ENCODE measurements around the gene DHODH. TPM values are rescaled to one million over a fixed set of nuclear protein-coding genes. Genes with fewer than 3 reads are reported as not detected.

DHODH gene
- total and polyA plus RNA-seq, 2 of the 13 experiments (the other 11 are each of a cell fraction or from before 2014, with no cell fraction given): 10.7 to 16.4 TPM

DNA sequence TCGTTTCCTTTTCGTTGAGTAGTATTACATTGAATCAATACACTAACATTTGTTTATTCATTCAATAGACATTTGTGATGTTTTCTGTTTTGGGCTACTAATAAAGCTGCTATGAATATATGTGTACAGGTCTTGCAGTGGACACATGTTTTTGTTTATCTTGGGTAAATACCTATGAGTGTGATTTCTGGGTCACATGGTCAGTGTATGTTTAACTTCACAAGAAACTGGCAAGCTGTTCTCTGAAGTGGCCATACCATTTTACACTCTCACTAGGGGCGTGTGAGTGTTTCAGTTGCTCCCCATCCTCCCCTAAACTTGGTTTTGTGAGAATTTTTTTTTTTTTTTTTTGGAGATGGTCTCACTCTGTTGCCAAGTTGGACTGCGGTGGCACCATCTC, 43.3 kb upstream of the DHODH start (continued):
- TF ChIP-seq, protein P1, sequence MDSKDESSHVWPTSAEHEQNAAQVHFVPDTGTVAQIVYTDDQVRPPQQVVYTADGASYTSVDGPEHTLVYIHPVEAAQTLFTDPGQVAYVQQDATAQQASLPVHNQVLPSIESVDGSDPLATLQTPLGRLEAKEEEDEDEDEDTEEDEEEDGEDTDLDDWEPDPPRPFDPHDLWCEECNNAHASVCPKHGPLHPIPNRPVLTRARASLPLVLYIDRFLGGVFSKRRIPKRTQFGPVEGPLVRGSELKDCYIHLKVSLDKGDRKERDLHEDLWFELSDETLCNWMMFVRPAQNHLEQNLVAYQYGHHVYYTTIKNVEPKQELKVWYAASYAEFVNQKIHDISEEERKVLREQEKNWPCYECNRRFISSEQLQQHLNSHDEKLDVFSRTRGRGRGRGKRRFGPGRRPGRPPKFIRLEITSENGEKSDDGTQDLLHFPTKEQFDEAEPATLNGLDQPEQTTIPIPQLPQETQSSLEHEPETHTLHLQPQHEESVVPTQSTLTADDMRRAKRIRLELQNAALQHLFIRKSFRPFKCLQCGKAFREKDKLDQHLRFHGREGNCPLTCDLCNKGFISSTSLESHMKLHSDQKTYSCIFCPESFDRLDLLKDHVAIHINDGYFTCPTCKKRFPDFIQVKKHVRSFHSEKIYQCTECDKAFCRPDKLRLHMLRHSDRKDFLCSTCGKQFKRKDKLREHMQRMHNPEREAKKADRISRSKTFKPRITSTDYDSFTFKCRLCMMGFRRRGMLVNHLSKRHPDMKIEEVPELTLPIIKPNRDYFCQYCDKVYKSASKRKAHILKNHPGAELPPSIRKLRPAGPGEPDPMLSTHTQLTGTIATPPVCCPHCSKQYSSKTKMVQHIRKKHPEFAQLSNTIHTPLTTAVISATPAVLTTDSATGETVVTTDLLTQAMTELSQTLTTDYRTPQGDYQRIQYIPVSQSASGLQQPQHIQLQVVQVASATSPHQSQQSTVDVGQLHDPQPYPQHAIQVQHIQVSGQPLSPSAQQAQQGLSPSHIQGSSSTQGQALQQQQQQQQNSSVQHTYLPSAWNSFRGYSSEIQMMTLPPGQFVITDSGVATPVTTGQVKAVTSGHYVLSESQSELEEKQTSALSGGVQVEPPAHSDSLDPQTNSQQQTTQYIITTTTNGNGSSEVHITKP (CRISPR knock-in tag; IDR thresholded peaks at IDR 0.05; ENCODE audit: low read depth): peak; percentile 63; the same call in 1 of the 2 replicates
- TF ChIP-seq, protein P2, sequence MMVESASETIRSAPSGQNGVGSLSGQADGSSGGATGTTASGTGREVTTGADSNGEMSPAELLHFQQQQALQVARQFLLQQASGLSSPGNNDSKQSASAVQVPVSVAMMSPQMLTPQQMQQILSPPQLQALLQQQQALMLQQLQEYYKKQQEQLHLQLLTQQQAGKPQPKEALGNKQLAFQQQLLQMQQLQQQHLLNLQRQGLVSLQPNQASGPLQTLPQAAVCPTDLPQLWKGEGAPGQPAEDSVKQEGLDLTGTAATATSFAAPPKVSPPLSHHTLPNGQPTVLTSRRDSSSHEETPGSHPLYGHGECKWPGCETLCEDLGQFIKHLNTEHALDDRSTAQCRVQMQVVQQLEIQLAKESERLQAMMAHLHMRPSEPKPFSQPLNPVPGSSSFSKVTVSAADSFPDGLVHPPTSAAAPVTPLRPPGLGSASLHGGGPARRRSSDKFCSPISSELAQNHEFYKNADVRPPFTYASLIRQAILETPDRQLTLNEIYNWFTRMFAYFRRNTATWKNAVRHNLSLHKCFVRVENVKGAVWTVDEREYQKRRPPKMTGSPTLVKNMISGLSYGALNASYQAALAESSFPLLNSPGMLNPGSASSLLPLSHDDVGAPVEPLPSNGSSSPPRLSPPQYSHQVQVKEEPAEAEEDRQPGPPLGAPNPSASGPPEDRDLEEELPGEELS (CRISPR knock-in tag; IDR thresholded peaks at IDR 0.05): peak; percentile 52; the same call in 1 of the 2 replicates
- TF ChIP-seq FOXA3 (CRISPR knock-in tag; IDR thresholded peaks at IDR 0.05): peak; percentile 62
- TF ChIP-seq, protein P3, sequence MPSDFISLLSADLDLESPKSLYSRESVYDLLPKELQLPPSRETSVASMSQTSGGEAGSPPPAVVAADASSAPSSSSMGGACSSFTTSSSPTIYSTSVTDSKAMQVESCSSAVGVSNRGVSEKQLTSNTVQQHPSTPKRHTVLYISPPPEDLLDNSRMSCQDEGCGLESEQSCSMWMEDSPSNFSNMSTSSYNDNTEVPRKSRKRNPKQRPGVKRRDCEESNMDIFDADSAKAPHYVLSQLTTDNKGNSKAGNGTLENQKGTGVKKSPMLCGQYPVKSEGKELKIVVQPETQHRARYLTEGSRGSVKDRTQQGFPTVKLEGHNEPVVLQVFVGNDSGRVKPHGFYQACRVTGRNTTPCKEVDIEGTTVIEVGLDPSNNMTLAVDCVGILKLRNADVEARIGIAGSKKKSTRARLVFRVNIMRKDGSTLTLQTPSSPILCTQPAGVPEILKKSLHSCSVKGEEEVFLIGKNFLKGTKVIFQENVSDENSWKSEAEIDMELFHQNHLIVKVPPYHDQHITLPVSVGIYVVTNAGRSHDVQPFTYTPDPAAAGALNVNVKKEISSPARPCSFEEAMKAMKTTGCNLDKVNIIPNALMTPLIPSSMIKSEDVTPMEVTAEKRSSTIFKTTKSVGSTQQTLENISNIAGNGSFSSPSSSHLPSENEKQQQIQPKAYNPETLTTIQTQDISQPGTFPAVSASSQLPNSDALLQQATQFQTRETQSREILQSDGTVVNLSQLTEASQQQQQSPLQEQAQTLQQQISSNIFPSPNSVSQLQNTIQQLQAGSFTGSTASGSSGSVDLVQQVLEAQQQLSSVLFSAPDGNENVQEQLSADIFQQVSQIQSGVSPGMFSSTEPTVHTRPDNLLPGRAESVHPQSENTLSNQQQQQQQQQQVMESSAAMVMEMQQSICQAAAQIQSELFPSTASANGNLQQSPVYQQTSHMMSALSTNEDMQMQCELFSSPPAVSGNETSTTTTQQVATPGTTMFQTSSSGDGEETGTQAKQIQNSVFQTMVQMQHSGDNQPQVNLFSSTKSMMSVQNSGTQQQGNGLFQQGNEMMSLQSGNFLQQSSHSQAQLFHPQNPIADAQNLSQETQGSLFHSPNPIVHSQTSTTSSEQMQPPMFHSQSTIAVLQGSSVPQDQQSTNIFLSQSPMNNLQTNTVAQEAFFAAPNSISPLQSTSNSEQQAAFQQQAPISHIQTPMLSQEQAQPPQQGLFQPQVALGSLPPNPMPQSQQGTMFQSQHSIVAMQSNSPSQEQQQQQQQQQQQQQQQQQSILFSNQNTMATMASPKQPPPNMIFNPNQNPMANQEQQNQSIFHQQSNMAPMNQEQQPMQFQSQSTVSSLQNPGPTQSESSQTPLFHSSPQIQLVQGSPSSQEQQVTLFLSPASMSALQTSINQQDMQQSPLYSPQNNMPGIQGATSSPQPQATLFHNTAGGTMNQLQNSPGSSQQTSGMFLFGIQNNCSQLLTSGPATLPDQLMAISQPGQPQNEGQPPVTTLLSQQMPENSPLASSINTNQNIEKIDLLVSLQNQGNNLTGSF (CRISPR knock-in tag; IDR thresholded peaks at IDR 0.05): no peak
- no peak for TF ChIP-seq MLLT10 (CRISPR knock-in tag; IDR thresholded peaks at IDR 0.05)
- TF ChIP-seq, protein P4, sequence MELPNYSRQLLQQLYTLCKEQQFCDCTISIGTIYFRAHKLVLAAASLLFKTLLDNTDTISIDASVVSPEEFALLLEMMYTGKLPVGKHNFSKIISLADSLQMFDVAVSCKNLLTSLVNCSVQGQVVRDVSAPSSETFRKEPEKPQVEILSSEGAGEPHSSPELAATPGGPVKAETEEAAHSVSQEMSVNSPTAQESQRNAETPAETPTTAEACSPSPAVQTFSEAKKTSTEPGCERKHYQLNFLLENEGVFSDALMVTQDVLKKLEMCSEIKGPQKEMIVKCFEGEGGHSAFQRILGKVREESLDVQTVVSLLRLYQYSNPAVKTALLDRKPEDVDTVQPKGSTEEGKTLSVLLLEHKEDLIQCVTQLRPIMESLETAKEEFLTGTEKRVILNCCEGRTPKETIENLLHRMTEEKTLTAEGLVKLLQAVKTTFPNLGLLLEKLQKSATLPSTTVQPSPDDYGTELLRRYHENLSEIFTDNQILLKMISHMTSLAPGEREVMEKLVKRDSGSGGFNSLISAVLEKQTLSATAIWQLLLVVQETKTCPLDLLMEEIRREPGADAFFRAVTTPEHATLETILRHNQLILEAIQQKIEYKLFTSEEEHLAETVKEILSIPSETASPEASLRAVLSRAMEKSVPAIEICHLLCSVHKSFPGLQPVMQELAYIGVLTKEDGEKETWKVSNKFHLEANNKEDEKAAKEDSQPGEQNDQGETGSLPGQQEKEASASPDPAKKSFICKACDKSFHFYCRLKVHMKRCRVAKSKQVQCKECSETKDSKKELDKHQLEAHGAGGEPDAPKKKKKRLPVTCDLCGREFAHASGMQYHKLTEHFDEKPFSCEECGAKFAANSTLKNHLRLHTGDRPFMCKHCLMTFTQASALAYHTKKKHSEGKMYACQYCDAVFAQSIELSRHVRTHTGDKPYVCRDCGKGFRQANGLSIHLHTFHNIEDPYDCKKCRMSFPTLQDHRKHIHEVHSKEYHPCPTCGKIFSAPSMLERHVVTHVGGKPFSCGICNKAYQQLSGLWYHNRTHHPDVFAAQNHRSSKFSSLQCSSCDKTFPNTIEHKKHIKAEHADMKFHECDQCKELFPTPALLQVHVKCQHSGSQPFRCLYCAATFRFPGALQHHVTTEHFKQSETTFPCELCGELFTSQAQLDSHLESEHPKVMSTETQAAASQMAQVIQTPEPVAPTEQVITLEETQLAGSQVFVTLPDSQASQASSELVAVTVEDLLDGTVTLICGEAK (IDR thresholded peaks at IDR 0.05): peak; percentile 58
- TF ChIP-seq, protein P4 (CRISPR knock-in tag; IDR thresholded peaks at IDR 0.05): no peak; the same call in 1 of the 2 replicates
